ENCODE data around the gene KCNT1. TPM values are rescaled to one million over a fixed set of nuclear protein-coding genes. Genes with fewer than 3 reads are reported as not detected.

The KCNT1 gene
- total RNA-seq, 1 donor from 2014 or later = 3.6 TPM

DNA sequence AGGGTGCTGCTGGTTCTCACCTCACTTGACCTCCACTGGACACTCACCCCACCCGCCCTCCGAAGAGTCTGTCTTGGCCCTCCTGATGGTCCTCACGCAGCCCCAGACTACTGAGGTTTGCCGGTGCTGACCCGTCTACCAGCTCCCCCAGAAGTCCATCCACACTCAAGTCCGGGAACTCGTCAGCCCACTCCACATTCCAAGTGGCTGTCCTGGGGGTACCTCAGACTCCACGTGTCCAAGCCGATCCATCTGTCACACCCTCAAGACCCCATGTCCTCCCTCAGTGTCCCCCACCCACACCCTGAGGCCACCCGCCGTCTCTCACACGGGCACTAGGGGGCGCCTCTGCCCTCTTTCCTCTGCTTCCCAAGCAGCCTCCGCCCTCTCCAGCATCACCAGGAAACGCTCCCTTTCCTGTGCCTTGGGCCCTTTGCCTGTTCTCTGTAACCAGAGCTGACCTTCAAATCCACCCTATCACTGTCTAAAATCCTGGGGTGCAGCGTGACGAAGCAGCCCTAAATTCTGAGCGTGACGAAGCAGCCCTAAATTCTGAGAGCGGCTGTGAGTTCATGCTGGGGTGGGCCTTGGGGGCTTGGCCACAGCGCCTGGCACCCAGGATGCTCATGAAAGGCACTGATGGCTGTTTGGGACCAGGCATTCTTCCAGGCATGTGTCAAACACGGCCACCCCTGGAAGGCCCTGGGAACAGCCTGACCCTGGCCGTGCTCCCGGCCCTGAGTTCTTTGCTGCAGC, 95.7 kb downstream of the KCNT1 start:
- DNase-seq (ENCODE audit: low spot score) = peak; percentile 6

DNA sequence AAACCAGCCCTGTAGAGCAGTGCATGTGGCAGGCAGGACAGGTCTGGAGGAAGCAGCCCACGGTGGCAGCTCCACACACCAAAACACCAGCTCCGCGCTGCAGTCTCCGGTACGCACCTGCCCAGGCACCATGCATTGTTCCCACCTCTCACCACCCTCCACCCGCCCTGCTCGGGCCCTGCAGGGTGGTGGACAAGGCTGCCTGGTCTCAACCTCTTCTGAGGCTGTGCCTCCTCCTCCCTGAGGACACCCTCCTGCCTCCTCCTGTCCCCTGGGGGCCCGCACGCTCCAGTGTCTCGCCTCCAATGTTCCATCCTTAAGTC, 96.2 kb downstream of the KCNT1 start:
- DNase-seq (ENCODE audit: low spot score) = no peak

DNA sequence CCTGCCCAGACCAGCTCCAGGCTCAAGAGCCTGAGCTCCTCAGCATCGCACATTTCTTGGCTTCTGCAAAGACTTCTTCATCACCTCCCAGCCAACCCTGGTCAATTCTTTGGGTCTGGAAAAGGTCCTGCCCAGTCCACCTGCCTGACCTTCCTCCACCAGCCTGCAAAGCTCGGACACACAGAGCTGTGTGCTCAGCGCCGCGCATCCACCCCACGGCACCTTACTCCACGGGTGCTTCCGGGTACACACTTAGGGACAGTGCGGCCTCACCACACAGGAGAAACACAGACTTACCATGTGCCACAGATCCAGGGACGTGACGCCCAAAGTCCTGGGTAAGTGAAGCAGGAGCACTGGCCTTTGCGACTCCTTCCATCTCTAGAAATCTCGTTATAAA, 97.3 kb downstream of the KCNT1 start:
- no peak for DNase-seq (ENCODE audit: low spot score)

DNA sequence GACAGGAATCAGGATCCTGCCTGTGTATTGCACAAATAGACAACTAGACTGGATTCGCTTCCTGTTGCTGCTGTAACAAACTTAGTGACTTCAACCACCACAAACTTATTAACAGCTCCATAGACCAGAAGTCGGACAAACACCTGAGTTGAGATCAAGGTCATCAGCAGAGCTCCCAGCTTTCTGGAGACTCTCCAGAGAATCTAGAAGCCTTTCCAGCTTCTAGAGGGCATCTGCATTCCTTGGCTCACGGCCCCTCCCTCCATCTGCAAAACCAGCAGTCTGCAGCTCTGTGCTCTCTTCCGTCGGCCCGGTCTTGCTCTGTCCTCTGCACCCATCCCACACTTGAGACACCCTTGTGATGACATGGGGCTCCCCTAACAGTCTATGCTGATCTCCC, 99.1 kb downstream of the KCNT1 start:
- no peak for DNase-seq (ENCODE audit: low spot score)

DNA sequence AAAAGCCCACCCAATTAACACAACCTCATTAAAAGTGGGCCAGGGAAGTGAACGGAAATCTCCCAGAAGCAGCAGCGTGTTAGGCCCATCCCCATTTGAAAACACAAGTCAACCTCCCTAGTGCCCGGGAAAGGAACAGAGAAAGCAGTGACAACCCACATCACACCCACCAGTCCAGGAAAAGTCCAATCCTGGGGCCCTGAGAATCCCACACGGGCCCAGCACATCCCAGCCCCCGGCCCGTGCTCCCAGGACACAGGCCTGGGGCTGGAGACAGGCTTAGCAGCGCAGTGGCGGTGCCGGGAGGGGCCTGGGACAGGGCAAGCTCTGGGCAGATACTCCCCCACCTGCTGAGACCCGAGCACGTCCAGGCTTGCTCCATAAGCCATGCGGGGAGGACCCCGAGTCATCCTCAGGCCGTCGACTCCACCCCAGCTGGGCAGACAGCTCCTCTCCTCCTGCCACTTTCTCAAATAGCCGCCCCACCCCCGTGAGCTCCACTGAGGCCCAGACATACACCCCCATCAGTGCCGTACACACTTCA, 101.0 kb downstream of the KCNT1 start:
- DNase-seq (ENCODE audit: low spot score) = no peak

DNA sequence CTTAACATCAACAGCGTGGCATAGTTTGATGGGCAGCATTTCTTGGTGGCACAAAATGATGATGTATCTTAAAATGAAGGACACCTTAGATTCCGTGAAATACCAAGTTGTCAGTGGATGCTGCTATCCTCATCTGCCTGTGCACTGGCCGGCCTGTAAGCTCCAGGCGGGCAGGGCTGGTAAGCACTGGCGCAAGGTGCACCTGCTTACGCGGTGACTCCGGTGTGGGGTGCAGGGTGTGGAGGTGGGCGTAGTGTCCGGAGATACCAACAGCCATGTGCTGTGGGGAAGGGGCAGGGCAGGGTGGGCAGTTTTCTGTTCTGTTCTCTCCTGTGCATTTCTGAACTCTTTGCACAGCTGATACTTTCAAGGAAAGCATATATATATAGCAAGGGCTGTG, 101.5 kb downstream of the KCNT1 start:
- DNase-seq (ENCODE audit: low spot score) = no peak

DNA sequence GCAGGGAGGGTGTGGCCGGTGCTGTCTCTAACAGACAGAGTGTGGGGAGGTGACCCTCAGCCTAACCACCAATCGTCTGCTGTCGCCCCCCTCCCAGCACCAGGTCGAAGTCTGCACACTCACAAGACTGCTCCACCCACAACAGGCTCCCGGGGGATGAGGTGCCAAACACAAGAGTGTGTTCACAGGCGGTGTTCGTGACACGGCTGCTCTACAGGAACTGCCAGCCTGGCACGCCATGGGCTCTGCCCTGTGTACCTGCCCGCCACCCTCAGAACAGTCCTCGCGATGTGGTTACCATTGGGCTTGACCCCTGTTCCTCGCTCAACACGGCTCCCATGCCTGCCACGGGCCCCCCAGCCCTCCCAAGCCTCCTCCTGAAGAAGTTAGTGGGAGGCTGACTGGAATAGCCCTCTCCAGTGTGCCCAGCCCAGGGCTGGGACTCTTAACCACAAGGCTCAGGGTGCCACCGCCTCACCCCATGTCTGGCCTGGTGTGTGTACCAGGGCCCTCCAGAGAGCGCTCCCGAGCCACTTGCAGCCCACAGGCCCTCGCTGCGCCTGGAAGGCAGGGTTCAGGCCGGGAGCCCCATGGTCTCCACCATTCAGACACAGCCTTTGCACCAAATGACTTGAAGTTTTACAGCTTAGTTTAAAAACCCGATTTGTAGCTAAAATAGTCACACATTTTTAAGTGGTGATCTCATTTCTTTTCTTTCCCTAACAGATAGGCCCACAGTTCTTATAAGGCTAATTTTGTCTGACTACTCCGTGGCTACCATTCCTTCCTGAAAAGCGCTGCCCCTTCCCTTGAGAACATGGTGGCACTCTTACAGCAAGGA, 102.8 kb downstream of the KCNT1 start:
- no peak for DNase-seq (ENCODE audit: low spot score)

DNA sequence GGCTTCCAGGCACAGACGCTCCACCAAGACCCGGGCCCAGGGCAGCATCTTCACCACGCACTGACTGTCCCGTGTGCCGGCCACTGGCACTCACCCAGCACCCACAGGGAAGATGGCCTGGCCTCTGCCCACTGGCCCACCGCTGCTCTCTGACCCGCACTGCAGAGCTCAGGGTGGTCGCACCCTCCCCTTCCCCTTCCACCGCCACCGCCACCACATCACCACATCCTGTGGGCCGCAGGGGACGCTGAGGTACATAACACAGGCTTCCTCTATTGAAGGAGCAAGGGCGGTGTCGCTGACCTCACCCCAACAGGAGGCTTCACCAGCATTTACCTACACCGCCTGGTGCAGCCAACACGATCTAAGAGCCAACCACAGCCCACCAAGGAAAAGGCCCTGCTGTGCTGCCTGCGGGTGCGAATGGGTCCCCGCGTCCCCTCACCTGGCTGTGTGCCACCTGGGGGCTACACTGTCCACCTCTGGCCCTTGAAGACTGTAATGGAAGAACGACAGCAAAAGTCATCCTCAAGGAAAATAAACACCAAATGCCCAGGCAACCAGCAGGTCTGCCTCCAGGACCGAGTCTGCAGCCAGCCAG, 103.5 kb downstream of the KCNT1 start:
- DNase-seq (ENCODE audit: low spot score) = no peak

DNA sequence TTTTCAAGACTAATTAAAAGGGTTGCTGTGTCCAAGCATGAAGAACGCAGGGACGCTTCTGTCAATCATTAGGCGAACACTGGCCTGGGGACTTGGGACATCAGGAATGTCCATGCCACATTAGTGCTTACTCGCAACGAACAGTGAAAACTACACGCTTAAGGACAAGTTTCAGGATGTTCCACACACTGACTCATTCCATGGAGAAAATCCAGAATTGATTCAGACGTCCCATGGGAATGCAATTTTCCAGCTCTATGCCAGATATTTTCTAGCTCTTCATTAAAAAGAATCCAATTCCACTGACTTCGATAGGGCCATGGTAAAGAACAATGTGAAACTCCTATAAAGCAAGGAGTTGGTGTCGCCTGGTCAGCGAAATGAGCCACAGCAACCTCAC, 107.2 kb downstream of the KCNT1 start:
- no peak for DNase-seq (ENCODE audit: low spot score)

DNA sequence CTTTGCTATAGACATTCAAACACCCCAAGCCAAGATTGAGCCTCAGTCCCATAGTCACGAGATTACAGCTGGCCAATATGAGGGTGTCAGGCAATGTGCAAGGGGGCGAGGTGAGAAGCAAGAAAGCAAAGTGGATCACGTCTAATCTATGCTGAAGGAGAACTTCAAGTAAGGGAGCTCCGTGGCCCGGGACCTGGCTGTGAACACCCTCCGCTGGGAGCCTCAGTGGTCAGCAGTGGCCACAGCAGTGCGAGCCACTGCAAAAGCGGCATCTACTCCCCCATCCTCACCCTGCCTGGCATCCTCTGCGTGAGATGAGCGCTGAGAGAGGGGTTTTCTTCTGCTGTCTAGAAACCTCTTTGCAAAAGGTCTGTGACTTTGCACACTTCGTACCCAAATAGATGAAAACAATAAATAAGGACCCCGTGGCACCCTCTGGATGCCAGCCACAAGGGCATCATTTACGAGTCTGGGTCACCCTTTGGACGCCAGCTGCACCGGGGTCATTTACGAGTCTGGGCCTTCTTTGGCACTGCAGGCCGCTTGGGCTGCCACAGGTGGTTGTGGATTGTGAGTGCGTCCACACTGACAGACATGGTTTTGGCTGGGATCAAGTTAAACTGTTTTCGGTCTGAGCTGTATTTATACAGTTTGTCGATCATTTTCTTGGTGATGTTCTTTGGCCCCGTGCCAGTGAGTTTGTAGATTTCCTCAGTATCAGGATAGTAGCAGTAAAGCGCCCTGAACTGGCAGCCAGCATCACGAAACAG, 109.0 kb downstream of the KCNT1 start:
- DNase-seq (ENCODE audit: low spot score) = no peak

DNA sequence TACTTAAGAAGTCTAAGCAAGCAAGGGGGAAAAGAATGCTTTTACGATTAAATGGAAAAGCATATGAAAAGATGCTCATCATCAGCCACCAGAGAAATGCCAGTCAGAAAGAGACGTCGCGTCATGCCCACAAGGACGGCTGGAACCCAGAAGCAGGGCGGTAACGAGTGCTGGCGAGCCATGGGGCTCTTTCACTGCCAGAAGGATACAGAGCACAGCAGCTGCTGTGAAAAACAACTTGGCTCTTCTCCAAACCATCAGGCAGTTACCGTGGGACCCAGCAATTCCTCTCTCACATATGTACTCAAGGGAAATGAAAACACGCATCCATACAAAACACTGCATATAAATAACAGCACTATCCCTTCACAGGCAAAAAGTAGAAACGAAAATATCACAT, 109.8 kb downstream of the KCNT1 start:
- no peak for DNase-seq (ENCODE audit: low spot score)

DNA sequence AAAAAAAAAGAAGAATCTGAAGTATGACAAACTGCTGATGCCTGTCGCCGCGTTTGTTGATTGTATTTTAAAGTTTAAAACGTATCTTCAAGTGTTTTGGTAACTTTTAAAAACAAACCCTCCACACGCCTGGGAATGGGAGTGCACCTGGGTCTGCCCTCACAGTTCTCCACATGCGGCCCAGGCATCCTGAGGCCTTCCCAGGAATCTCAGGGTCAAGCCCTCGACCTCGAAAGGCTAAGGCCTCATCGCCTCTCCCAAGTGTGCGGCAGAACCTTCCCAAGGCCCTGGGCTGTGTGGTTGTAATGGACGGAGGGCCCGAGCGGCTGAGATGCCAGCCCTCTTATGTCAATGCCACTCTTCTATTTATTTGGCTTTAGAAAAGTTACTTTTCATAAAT, 111.0 kb downstream of the KCNT1 start:
- no peak for DNase-seq (ENCODE audit: low spot score)

DNA sequence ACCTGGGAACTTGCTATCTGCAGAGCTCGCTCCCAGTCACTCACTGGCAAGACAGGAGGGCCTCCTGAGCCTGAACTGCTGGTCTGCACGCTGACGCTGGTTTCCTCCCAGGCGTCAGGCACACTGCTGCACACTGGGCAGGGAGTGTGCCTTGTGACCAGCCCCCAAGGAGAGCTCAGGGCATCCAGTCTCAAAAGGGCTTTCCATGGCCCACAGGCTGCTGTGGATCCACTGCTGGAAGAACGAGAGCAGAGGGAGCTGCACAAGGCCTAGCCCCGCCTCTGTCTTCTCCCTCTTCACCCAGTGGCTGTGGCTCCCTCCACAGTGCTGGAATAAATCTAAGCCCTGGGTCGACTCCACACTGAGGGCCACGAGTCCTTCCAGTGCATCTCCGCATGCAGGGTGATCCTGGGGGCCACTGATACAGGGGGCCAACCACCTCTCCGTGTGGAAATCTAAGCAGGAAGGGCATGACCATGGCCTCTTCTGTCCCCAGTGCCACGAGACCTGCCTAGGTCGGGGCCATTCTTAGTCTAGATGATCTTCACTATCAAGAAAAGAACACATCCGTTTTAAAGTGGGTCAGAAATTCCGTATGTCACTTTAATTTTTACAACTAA, 111.8 kb downstream of the KCNT1 start:
- no peak for DNase-seq (ENCODE audit: low spot score)

DNA sequence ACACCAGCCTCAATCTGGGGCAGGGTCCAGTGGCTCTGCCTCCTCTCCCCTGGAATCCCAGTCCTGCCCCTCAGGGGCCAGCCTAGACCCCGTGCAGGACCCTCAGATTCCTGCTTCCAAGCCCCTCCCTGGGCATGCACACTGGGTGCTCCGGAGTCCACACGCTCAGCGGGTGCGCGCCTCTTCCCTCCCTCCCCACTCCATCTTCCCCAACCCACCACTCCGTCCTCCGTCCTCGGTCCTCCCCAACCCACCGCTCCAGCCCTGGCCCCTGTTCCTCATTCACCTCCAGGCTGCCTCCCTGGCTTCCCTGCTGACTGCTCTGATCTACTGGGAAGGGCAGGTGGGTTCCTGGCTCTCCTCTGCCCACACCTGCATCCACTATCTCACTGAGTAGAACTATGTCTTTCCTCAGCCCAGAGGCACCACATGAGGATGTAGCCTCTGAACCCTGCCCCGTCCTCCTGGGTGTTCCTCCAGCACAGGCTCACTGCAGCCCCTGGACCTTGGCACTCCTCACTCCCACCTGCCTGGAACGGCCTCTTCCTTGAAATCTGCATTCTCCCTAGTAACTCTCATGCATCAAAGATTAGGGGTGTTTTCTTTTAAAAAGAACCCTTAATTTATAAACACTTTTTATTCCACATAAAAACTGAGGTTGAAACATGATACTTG, 112.6 kb downstream of the KCNT1 start:
- DNase-seq (ENCODE audit: low spot score) = no peak

DNA sequence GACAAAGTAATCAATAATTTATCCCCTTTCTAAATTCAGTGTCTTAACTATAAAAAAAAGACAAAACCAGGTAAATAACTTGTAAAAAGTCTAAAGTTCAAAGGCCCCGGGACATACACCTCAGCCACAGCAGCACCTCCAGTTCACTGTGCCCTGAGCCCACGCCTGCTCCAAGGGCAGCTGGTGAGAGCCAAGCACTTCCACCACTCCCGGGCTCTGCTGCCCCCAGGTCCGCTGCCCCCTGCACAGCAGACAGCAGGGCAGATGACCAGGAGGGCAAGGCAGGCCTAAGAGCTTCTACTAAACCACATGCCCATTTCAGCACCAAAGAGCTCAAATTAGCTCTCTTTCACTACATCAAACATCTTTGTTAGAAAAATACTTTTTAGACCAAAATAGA, 113.4 kb downstream of the KCNT1 start:
- DNase-seq (ENCODE audit: low spot score) = no peak

DNA sequence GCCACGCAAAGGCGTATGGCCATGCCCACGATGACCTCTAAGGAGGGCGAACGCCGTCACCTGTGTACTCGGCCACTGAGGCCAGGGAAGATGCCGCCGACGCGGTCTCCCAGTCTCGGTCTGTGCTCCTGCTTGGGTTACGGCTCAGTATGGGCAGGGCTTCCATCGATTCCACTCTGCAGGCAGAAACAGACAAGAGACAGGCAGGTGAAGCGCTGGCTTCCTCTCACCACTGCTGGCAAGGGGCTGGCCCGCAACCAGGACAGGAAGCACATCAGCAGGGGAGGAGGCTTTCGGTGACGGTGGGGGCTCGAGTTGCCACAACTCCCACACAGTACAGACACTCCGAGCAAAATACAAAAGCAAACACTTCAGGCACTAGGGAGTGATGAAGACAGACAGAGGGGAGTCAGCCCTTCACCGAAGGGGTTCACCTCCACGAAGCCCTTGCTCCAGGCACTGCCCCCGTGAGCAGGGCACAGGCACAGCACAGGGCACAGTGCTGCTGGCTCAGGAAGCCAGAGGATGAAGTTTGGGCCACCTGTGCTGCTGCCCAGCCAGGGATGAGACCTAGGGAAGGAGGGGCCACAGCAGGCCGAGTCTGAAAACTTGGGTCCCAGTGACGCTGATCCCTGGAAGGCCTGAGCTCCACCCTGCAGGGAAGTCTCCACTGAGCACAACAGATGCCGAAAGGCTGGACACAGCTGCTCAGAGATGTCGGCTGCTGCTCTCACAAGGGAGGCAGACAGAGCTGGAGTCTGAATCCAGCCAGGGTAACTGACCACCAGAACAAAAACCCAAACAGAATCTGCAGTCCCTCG, 114.1 kb downstream of the KCNT1 start:
- DNase-seq (ENCODE audit: low spot score) = no peak

DNA sequence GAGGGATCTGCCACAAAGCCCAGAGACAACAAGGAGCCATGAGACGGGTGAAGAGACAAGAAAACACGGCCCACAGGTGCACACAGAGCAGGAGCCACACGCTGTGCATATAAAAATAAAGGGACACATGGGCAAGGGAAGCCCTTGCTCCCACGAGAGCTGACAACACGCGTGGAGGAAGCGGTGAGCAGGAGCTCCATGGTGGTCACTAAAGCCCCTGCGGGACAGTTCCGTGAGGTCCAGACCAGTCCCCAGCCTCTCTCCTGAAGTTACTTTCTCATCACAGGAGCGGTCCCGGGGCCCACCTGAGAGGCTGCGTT, 114.6 kb downstream of the KCNT1 start:
- no peak for DNase-seq (ENCODE audit: low spot score)

DNA sequence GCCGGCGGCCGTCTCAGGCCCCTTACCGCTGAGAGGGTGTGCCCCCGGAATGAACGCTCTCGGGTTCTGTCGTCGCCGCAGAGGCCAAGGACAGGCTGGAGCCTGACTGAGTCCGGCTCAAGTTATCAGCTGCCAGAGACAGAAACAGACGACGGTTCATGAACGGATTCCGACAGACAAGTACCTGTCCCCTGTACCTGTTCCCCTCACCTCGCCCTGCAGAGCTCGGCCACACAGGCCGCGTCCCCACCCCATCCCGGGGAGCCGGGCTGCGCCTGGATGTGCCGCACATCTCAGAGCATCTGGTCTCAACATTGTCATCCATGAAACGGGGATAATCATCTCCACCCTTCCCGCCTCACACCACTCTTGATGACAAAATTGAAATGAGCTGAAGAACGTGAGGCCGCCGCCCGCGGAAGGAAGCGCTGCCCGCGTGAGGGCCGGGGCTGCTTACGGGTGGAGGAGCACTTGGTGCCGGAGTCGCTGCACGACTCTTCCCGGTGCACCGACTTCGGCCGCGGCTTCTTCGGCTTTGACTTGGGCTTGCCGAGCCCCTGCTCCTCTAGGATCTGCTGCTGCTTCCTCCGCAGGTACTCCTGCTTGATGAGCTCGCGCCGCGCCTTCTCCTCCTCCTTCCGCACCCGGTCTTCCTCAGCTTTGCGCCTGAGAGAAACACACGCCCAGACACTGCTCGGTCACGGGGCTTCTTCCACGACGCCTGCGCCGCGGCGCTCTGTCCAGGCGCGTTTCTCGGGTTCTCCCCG, 116.1 kb downstream of the KCNT1 start:
- no peak for DNase-seq (ENCODE audit: low spot score)

DNA sequence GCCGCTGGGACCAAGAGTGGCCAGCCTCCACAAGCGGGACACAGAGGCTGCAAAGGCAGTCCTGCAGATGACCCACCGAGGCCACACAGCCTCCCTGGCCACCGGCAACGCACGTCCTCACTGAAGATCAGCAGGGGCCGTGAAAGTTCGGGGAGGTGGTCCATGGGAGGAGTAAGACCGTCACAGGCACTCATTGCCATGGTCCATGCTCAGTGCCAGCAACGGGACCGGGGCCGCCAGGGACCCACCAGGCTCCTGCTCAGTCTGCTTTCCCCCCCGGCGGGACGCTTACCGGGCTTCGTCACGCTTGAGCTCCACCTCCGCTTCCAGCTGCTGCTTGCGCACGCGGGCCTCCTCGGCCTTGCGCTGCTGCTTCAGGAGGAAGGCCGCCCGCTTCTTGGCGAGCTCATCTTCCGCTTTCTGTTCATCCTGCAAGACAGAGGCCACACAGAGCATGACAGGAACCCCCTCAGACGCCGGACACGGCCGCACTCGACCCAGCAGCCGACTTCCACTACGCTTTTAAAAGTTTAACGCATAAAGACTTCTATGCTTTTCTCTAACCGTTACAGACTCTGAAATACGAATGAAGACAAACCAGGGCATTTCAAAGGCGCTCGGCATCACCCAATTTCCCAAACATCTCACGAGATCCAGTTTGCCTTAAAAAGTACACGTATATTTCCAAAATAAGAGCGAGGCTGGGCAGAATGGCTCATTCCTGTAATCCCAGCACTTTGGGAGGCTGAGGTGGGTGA, 116.9 kb downstream of the KCNT1 start:
- no peak for DNase-seq (ENCODE audit: low spot score)
